GM18873 (cell line): ENCODE measurements around the gene GSN.

Source experiments
- ATAC-seq: cut with Tn5 transposase; IDR thresholded peaks from one replicate; pipeline ENCODE4 v1.9.1; 2021; ENCODE audit warnings: mild to moderate bottlenecking, moderate library complexity, moderate number of reproducible peaks; ENCODE audit not compliant: unreplicated experiment, low FRiP score

Gene GSN

GRCh38 chr9:121272401-121272948, 4.5 kb downstream of the GSN start:
- no peak for ATAC-seq

- no peak for ATAC-seq
These were observed 5.3 kb downstream of the GSN start for GRCh38 chr9:121273064-121273775.

DNA sequence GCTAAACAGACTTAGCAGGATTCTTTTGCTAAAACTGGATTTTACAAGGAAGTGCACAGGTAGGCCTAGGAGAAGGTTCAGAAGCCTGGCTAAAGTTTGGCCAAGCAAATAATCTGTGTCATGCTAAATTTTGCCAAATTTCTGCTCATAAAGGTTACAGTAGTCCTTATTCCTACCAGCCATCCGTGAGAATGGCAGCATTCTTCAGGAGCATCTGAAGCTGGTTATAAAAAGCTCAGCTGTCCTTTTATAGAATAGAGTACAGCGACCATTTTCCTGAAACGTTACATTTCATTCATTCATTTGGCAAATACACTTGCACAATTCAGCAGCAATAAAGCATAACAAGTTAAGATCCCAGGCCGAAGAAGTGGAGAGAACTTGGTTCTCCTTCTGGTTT, 6.9 kb downstream of the GSN start:
- ATAC-seq, result no peak

- no peak for ATAC-seq
These were observed 8.1 kb downstream of the GSN start for GRCh38 chr9:121275781-121276658.

DNA sequence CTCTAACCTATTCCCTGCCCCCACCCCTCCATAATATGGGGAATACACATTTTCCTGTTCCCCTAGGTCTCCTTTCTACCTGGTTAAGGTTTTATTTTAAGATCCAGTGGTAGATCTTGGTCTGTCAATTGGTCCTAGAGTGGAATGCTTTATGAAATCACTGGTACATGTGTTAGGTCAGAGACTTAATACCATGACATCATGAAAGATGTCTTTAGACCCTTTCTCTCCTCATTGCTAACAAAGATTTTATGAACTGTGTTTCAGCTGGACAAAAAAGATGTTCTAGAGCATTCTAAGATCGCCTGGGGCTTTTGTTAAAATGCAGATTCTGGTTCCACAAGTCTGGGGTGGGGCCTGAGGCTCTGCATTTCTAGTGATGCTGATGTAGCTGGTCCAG, 9.1 kb downstream of the GSN start:
- no peak for ATAC-seq

GRCh38 chr9:121277518-121278295, 9.7 kb downstream of the GSN start:
- ATAC-seq, result no peak

DNA sequence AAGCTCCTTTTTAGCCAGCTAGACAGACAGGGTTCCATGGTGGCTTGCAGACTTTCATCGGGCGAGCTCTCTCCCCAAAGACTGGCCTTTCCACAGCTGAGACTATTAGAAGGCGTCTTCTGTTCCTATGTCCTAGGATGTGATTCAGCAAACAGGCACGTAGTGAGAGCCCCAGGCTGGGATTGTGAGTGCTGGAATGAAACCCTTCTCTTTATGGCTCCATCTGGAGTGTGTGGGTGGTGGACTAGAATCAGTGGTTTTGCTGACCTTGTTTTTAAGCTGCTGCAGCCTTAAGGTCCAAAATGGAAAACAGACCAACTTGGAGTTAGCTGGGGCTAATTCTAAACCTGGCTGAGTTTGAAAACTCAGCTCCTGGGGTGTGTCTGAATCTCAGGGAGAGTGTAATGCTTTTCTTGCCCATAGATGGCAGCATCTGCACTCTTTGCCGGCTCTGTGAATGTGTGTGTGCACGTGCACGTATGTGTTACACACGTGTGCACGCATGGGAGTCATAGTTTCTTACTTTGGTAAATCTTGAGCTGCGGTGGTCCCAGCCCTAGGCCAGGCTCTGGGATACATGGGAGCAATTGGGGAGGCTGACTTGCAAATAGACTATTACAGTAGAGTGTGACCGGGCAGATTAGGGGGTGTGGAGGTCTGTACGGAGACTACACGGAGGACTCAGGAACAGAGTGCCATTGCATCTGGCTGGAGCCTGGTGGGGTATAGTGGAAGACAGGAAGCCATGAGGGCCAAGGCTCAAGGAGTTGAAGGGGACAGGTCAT, 10.7 kb downstream of the GSN start:
- no peak for ATAC-seq

DNA sequence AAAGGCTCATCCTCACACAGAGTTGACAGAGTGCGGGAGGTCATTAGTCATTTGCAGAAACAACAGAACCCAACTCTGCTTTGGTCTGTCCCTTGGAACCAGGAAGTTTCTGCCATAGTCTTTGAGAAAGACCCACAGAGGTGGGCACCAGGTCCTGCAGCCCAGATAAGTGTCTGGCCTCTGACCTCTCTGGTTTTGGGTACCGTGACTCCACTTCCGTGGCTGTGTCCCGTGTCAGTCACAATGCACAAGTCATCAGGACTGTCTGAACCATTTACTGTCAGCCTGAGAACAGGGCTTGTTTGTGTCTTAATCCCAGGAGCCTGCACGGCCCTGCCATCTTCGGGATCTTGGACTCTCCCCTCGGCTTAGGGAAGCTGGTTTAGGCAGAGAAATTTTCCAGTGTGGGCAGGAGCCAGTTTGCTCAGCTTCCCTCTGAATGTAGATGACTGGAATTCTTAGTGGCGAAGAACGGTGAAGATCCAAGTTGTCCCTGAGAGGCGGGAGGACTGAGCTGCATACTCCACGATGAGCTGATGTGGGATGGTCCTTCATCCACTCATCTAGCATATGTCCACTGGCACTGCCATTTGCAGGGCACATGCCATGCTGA, 11.9 kb downstream of the GSN start:
- no peak for ATAC-seq

GRCh38 chr9:121280715-121281613, 13.0 kb downstream of the GSN start:
- ATAC-seq, result no peak

DNA sequence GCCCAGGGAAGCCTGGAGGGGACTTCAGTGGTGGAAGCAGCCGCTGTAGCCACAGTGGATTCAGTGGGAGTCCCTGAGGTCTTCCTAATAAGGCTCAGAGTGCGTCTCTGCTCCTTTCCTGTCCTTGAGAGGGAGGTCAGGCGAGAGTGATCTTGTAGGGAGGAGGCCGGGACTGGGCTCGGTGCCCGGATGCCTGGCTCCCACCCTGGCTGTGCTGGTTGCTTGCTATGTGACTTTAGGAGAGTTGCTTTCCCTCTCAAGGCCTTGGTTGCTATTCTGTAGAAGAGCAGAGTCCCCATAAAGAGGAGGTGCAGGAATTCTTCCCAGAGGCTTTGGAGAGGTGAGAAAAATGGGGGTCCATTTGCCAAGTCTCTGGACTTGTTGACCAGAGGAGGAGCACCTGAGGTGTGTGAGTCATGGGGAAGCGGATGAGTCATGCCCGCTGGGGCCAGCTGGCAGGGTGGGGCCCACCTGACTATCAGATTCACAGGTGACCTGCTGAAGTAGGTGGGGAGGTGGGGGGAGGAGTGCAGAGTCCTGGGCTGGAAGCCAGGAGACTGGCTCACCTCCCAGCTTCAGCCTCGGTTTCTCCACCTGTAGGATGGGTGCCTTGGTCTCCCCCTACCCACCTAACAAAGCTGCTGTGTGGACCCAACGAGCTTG, 13.8 kb downstream of the GSN start:
- no peak for ATAC-seq

DNA sequence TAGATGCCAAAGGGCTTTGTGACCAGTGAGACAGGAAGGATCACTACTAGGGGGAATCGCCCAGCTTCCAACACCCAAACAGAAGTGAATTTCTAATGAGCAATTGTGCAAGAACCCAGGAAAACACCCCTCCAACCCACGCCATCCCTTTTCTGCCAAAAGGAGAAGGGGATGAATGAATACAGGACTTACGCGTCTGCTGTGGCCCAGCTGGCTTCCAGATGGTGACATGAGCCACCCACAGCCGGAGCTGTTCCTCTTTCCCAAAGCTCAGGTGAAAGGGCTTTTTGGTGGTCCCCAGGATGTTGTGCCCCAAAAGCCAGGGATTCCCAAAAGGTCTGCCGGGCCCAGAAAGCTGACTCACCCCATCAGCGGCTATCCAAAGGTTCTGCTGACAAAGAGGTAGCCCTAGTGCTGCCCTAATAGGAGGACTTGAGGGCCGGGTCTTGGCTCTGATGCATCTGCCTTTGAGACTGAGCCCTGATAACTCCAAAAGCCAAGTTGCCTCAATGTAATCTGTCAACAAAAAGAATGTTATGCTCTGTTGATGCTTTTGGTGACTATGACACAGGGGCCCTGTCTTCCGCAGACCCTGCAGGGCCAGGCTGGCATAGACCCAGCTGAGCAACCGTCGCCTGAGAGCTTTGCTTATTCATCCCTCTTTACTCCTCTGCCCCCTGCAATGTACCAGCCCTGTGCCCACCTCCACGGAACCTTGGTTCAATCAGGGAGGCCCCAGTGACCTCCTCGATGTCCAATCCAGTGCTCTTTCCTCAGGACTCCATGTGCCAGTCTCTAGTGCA, 14.5 kb downstream of the GSN start:
- ATAC-seq, result no peak

- no peak for ATAC-seq
These were observed 15.1 kb downstream of the GSN start for GRCh38 chr9:121283080-121283398.

DNA sequence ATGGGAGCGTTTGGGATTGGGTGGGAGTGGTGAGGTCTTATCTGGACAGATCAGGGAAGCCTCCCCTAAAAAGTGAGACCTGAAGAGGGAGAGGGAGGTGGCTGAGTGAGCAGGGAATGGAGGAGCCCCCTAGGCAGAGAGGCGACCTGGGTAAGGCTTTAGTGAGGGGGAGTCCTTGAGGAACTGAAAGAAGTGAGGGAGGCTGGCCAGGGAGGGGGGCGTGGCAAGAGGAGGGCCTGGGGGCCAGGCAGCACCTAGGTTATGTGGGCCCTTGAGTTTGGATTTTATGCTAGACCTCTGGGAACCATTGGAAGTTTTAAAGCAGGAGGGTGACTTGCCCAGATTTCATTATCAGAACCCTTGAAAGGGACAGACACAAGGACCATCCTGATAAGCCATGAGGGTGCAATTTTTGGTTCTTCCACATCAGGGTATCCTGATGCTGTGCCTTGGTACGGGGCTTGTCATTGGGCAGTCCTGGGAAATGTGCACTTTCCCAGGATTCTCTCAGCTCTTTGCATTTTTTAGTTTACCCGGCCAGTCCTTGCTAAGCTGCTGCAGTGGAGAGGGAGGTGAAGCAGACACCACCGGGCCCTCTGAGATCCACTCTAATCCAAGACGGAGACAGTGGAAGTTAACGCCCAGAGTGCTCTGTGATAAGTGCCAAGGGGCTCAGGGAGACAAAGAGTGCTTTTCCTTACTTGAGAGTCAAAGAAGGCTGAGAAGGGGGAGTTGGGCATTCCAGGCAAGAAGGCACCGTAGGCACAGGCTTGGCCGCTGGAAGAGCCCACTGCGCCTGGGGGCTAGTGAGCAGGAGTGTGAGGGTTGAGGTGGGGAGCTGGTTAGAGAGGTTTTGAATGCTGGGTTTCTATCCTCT, 16.1 kb downstream of the GSN start:
- no peak for ATAC-seq

GRCh38 chr9:121284733-121285451, 16.9 kb downstream of the GSN start:
- no peak for ATAC-seq

DNA sequence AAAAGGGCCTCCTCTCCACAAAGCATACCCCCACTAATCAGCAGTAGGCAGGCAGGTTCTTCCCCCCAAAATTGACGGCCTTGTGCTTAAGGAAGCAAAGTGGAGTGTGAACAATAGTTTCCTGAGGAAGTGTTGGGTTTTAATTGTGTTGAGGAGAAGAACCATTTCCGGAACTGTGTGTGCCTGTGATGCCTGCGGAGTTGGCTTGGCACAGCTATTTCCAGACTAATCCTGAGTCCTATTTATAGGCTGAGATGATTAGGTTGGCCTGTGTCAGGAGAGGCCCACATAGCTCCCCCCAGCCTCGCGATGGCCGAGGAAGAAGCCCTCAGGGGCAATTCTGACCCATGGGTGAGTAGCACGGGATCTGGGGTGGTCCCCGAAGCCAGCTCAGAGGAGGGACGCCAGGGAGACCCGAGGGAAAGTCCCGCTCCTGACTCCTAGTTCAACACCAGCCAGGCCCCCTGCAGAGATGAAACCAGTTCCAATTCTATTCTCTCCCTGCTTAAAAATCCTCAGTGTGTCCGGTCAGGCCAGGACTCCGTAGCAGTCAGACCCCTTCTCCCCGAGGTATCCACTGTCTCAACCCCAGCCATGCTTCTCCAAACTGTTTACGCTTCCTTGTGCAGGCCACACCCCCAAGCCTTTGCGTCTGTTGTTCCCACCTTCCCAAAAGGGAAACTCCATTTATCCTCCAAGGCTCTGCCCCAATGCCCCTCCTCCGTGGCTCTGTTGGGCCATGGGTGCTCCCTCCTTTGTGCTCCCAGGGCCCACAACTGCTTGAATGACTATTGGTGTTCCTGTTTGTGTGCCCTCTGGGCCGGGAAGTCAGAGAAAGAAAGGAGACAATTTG, 18.1 kb downstream of the GSN start:
- ATAC-seq, result no peak
